DMS153 (cell line): ENCODE results near the gene KCNT1.

Source experiments
- DNase-seq: peaks from one replicate; lab custom pipeline; 2025; lab: John Stamatoyannopoulos, UW

Gene KCNT1

DNA sequence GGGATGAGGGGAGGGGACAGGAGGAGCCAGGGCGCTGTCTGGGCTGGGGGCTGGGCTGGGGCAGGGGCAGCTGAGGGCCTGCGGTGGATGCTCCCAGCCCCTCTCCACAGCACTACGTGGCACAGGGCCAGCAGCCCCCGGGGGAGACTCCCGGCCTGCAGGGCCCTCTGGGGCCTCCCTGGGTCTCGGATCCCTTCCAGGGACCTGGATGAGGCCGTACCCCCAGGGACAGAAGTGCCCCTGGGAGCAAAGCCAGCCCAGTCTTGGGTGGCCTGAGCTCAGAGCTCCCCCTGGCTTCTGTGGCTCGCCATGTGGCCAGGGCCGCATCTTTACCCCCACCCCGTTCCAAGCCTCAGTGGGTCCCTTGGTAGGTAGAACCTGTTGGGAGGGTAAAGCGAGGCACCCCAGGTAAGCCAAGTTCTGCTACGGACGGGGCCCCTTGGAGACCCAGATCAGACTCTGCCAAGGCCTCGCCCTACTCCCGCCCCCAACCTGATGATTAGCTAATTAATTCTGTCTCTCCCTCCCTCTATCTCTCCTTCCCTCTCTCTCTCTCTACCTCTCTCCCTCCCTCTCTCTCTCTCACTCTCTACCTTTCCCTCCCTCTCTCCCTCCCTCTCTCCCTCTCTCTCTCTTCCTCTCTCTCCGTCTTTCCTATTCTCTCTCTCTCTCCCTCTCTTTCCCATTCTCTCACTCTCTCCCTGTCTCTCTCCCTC is 24.3 kb downstream of the KCNT1 start:
- no peak for DNase-seq

DNA sequence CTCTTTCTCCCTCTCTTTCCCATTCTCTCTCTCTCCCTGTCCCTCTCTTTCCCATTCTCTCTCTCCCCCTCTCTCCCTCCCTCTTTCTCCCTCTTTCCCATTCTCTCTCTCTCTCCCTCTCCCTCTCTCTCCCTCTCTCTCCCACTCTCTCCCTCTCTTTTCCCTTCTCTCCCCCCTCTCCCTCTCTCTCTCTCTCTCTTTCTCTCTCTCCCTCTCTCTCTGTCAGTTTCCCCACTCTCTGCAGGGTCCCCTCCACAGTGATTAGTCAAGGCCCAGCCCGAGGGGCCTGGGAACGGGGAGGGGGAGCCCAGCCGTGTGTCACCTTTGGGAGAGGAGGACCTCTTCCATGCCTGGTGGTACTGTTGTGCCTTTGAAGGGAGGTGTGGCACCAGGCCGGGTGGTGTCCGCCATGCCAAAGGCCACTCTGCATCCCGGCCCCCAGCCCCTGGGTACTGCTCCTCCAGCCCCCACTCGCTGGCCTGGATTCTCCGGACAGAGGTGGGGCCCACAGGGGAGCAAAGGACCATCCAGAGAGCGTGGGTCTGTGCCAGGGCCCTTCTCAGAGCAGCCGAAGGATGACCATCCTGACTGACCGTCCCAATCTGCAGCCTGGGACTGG is 25.4 kb downstream of the KCNT1 start:
- DNase-seq = no peak

DNA sequence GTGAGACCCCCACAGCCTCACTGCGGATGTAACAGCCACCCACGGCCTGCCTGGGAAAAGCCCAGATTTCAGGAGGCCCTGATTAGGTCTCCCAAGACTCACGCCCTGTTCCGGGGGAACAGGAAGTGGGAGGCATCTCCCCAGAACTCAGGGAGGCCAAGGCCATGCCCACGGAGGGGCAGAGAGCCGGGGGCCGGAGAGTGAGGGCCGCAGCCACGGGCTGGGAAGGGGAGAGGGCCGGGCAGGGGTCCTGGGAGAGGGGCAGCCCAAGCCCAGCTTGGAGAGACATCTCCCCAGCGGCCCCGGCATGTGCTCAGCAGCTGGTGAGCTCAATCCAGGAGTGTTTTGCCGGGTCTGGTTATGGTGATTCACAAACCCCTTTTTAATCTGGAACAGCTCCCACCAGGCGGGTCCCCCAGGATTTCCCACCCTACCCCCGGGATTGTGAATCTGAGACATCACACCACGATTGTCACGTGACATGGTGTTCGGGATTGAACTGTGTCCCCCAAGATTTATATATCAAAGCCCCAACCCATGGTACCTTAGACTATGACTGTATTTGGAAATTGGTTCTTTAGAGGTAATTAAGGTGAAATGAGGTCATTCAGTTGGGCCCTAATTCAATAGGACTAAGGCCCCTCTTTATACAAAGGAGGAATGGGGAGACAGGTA is 26.6 kb downstream of the KCNT1 start:
- no peak for DNase-seq

DNA sequence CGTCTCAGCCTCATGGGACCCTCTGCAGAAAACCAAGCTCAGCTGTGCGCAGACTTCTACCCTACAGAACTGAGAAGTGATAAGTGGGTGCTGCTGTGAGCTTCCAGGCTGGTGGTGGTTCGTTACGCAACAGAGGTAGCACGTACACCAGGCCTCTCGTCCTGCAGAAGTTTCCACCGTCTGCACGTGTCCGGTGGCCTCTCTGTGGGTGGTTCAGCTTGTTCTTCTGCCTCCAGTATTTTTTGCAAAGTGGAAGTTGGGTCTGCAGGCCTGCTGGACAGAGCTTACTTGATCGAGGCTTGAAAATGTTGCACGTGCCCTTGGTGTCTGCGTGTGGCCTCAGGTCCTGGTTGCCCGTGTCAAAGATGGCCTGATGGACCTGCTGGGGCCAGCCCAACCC is 27.5 kb downstream of the KCNT1 start:
- no peak for DNase-seq

DNA sequence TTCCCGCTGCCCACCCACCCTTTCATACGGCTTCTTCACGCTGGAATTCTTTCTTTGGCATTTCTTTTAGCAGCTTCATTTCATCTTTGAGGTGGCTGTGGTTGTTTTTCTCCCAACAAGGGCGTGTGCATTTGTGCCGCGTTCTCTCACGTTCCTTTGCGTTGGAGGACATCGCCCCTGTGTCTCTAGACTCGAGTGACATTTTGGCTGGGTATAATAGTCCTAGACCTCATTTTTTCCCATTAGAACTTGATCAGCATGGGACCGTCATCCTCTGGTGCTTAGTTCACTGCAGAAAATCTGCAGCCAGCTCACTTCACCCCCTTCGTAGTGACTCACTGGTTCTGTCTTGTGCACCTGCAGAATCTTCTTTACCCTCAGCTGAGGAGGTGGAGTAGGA is 29.5 kb downstream of the KCNT1 start:
- DNase-seq = no peak

DNA sequence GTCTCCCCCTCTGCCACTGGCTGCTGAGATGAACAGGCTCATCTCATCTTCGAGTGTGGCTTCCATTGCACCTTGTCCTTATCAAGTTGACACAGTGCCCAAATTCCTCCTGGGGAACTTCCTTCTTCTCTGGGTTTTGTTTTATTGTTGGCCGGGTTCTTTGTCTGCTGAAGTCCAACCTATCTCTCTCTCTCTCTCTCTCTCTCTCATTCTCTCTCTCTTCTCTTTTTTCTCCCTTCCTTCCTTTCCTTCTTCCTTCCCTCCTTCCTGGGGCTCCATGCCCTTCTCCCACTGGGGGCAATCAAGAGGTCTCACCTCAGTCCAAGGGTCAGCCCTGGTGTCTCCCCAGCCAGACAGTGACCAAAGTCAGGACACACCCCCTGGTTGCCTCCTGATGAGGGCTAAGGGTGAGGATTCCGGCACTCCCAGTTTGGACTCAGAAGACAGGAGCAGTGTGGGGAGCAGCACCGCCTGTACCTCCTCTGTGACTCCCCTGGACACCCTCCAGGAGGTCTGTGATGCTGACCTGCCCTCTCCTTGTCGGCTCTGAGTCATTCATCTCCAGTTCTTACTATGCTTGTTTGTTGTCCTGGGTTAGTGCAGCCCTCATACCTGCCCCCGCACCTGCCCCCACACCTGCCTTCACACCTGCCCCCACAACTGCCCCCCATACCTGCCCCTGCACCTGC is 30.7 kb downstream of the KCNT1 start:
- DNase-seq = no peak

DNA sequence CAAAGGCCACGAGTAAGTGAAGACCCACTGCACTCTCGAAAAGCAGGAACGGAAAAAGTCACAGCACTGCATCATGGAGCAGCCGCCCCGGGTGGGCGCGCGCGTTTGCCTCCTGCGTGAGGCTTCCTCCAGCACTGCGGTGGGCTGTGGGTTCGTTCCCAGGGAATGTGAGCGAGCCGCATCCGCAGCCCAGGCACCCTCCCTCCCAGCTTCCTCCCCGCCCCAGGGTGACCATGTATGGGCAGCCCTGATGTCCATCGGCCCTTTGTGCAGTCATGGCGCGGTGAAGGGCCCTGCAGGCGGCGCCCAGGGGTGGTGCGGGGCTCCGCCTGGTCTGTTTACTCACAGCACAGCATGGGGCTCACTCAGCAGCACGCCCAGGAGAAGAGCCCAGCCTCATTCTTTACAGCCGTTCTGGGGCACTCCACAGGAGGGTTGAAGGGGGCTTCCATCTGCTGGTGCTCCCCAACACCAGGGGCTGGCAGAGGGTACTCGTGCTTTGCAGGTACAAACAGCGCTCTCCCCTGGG is 32.7 kb downstream of the KCNT1 start:
- DNase-seq = no peak

DNA sequence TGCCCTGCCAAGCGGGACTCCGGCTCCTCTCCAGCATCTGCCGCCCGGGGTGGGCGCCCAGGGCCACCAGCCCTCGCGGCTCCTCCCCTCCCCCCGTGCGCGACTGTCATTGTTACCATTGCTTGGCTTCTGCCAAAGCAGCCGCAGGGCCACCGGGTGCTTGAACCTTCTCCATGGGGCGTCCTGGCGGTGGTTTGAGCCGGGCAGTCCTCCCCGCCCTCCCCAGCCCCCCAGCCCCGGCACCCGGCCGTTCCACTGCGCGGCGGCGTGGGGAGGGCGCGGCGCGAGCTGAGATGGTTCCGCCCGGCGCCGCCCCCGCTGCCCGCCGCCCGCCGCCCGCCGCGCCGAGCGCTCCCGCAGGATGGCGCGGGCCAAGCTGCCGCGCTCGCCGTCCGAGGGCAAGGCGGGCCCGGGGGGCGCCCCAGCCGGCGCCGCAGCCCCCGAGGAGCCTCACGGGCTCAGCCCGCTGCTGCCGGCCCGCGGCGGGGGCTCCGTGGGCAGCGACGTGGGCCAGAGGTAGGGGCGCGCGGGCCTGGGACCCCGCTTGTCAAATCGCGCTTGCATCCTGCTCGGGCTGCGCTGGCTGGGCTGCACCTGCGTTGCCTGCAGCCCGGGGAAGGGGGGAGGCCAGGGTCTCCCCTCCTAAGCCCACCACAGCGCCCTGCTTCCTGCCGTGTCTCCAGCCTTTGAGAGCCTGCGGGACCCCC is 34.4 kb downstream of the KCNT1 start:
- no peak for DNase-seq

DNA sequence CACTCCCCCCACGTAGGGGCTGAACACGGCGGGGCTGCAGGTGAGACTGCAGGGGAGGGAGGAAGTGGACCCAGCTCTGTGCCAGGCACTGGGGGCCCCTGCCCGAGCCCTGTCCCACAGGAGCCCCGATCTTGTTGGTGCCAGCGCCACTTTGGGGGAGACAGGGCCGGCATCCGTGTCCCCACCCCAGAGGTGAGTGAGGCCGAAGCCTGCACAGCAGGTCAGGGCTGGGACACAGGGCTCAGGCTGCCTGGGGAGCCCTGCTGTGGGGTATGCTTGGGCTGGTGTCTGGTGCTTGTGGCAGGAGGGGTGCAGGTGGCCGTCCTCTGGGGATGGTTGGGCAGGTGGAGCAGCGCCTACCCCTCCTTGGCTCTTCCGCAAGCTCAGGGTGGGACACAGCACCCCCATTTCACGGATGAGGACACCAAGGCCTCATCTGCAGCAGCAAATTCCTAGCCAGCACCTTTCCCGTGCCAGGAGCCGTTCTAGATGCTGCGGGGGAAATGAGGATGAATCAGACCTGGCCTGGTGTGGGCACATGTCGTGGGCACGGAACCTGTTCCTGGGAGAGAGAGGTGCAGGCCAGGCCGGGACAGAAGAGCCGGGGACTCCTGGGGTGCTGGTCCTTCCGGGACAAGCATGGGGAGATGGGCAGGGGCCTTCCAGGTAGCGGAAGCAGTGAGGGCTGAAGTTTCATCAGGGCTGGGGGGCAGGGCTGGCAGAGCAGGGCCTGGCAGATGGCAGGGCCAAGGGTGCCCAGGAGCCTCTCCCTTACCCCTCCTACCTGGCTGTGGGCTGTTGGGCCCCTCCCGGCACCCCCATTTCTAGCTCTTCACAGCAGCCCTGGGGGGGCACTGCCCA is 35.2 kb downstream of the KCNT1 start:
- no peak for DNase-seq

DNA sequence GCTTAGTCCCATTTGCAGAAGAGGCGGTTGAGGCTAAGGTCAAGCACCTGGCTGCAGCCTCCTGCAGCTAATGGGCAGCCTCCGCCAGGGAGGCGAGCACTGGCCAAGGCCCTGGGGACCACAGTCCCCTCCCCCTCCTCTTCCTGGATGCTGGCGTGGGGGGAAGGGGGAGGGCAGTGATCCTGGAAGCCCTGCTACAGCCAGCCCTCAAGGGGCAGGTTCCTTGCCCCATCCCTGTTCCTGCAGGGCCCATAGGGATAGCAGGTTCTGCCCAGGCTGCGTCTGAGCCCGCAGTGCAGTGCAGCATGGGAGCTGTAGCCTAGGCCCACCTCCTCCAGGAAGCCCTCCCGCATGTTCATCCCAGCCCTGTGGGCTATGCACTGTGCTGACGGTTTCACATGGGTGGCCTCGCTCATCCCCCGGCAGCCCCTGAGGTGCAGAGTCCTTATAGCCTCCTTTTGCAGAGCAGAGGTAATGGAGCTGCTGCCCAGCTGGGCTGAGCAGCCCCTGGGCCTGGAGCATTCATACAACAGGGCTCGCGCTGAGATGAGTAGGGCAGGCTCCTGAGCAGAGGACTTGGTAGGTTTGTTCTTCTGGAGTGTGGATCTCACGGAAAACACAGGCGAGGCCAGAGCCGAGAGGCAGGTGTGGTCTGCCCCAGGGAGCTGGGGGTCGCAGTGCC is 36.0 kb downstream of the KCNT1 start:
- no peak for DNase-seq

DNA sequence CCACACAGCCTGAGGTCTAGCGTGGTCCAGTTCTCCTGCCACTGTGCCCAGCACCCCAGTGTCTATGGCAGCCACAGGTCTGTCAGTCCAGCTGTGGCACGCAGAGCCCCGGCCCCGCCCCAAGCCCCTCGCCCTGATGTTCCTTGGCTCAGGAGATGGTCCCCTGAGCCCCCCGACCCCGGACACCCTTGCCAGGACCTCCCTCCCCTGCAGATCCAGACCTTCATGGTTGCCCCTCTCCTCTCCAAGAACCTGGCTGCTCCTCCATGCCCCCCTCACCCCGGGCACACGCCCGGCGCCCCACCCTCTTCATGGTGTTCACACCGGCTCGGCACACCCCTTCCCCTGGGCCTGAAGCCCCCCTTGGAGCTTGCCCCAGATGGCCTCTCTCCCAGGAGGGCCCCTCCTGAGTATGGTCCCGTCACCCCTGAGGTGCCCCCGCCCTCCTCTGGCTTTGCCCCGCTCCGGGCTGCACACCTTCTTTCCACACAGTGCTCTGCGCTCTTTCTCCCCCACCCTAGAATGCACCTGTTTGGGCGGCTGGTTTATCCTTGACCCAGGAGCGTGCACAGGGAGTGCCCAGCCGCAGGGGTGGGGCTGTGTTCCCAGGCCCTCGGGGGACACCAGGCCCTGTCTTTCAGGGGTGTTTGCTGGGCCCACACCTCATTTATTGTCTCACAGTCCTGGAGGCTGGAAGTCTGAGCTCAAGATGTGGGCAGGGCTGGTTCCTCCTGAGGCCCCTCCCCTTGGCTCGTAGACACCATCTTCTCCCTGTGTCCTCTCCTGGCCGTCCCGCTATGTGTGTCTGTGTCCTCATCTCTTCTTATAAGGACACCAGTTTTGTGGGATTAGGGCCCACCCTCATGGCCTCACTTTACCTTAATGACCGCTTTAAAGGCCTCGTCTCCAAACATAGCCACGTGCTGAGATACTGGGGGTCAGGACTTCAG is 37.6 kb downstream of the KCNT1 start:
- no peak for DNase-seq

DNA sequence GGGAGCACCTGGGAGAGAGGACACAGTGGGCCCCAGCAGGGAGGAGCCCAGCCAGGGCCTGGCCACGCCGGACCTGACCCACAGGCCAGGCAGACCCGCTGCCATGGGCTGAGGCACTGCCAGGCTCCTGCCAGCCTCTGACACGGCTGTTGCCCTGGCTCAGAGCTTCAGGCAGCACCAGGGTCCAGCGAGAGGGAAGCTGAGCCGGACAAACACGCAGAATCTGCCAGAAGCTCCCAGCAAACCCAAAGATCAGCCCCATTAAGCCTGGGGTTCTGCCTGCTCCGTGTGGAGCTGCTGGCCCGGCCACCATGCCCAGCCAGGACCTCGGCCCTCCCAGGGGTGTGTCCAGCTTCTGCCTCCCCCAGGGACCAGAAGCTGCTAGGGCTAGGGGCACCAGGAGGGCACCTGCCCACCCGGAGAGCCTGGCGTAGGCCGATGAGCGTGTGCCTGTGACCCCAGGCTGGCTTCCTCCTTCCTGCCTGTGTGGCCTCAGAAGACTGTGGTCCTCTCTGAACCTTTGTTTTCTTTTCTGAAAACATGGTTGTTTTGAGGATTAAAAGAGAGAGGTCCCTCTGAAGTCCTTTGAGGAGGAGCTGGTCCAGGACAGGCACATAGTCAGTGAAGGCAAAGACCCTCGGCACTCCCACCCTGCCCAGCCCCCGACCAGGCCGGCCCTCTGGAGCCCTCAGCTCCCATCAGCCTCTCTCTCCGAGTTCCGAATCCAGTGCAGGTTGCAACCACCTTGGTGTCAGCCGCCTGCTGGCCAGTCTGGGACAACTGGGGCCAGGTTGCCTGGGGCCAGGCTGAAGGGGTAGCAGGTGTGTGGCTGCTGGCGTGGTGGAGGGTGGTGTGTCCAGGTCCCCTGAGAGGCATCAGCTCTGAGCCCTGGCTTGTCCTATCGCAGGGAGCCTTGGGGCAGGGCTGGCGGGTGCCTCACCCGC is 39.6 kb downstream of the KCNT1 start:
- DNase-seq = no peak

DNA sequence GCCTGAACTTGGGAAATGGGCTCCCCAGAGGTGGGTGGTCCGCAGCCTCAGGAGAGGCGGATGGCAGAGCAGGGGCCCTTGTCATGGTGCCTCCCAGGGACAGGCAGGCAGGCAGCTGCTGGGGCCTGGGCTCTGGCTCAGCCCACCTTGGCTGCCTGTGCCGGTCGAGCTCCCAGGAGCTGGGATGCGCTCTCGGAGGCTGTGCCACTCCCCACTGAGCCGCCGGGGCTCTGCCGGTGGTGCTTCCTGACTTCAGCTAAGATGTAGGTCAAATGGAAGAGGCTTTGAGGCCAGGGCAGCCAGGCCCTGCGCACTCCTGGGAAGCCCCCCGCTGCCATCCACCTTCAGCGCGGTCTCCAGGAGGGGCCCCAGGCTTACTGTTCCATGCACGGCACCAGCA is 41.0 kb downstream of the KCNT1 start:
- DNase-seq = no peak

DNA sequence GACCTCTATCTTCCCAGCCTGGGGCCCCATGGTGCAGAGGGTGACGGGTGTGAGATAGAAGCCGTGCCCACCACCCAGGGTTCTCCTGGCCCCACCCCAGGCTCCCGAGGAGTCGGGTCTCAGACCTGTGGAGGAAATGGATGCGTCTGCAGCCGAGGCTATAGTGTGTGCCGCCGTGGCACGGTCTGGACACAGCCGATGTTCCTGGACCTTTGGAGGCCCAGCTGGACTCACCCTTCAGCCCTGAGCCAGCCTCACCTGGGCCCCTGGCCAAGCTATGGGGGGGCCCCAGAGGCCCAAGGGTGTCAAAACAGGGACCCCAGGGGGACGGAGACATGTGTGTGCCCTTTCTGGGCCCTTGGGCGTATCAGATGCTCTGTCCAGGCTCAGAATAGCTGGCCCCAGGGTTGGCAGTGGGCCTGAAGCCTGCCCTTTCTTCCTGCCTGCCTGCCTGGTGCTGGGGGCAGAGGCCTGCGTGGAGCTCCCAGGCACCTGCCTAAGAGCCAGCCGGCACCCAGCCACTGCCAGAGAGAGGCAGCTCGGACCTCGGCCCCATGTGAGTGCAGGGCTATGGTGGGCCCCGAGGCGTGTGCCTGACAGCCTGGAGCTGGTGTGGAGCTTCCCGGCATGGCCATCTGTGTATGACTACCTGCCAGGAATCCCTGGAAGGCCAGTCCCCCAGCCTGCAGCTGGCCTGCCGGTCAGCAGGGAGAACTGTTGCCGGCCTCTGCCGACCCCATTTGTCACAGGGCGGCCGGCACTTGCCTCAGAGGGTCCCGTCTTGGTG is 41.8 kb downstream of the KCNT1 start:
- no peak for DNase-seq

DNA sequence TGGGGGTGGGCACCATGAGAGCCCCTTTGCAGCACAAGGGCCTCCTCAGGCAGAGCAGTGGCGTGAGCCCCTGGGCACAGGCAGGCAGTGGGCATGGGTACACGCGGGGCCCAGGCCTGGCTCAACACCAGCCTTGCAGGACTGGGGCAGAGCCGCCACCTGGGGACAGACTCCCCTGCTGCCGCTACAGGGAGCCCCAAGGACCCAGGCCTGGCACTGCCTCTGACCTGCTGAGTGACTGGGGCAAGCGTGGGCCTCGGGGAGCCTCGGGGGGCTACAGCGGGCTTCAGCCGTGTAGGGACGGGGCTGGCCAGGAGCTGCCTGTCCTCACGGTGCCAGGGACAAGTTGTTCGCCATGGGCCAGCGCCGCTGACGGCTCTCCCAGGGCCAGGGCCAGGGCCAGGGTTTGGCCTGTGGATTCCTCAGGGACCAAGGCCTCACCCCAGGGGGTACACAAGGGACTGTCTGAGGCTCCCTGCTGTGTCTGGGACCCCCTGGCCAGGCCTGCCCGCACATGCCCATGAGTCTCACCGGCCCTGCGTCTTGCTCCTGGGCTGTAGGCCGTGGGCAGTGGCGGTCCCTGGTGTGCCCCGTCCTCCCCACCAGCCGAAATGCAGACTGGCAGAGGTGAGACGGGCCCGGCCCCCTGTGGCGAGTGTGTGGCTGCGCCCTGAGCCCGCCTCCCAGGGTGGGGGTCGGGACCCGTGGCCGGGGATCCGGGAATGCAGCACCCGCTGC is 42.5 kb downstream of the KCNT1 start:
- no peak for DNase-seq

DNA sequence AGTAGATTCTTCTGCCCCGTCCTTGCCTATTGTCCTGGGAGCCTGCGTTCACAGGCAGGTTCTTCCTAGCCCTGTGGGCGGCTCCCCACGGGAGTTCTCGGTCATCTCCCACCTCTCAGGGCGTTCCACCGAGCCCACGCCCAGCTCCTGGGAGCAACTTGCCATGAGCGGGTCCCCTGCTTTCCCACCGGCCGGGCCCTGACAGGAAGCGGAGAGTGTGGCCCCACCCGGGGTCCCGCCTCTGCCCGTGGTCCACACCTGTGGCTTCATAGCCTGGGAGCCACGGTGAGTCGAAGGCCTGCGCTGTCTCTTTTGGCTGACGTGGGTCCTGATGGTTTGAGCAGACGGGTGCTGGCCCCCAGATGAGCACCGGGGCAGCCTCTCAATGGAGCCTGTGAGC is 43.2 kb downstream of the KCNT1 start:
- no peak for DNase-seq
